Heart right ventricle (tissue), 16 donors: ENCODE results near the gene NKPD1. TPM values are rescaled to one million over a fixed set of nuclear protein-coding genes. Genes with fewer than 3 reads are reported as not detected.

ENCODE experiments used
- ATAC-seq, 8 donors: fragments of 200-7000 bp; cut with Tn5 transposase; one replicate each; pipeline ENCODE4 v1.9.1; 2020; ENCODE audit warnings: mild to moderate bottlenecking in 8 of 8, moderate library complexity in 8 of 8, moderate number of reproducible peaks in 1 of 8
- DNase-seq, 2 donors: peaks; one replicate each; pipeline ENCODE4 v3.0.0-alpha.2; 2020
- H3K27ac ChIP-seq, 10 donors: fragments of 200-600 bp; sonication (generic) in 2 of 10; one replicate each; pipeline versions ENCODE4 v1.5.0 to v1.8.0; 2020 to 2022; ENCODE audit warnings: mild to moderate bottlenecking in 3 of 10
- H3K27me3 ChIP-seq, 7 donors: fragments of 200-600 bp; one replicate each; pipeline ENCODE4 v1.8.0; 2021 to 2022; ENCODE audit warnings: mild to moderate bottlenecking in 2 of 7
- H3K36me3 ChIP-seq, 9 donors: fragments of 200-600 bp; sonication (generic) in 1 of 9; one replicate each; pipeline versions ENCODE4 v1.5.0 to v1.8.0; 2020 to 2022; ENCODE audit warnings: mild to moderate bottlenecking in 2 of 9
- H3K4me1 ChIP-seq, 9 donors: fragments of 200-600 bp; sonication (generic) in 1 of 9; one replicate each; pipeline versions ENCODE4 v1.5.0 to v1.8.0; 2020 to 2022; ENCODE audit warnings: mild to moderate bottlenecking in 4 of 9
- H3K4me3 ChIP-seq, 10 donors: fragments of 200-600 bp; sonication (generic) in 2 of 10; one replicate each; pipeline versions ENCODE4 v1.5.0 to v1.8.0; 2020 to 2022; ENCODE audit warnings: mild to moderate bottlenecking in 7 of 10, moderate library complexity in 2 of 10
- H3K9me3 ChIP-seq, 11 donors: fragments of 200-600 bp in 10 of 11; sonication (generic) in 2 of 11; one replicate each; pipeline versions ENCODE4 v1.5.0 to v1.8.0; 2013 to 2022; ENCODE audit warnings: mild to moderate bottlenecking in 2 of 11, control low read depth in 1 of 11, moderate library complexity in 1 of 11
- WGBS, 2 donors: extraction: QIAGEN DNeasy Blood & Tissue Kit; methylation state at CpG; one replicate each; pipeline ENCODE4 v1.1.7; 2013; ENCODE audit warnings: inconsistent platforms in 1 of 2; 5-methylcytosine and 5-hydroxymethylcytosine counted together
- intact Hi-C, 10 donors: fragments of 100-400 bp; cut with DNase I; formaldehyde crosslinking; loops; one replicate each; pipeline versions ENCODE4 v1.11.1 to v1.14.2; 2022
- polyA plus RNA-seq, 2 donors: library from polyadenylated mRNA; stranded (reverse); fragments of 200-250 nt; gene quantifications; one replicate each; pipeline ENCODE4 v1.2.3, GENCODE V29; 2013
- total RNA-seq, 10 donors: library from RNA; stranded (reverse); fragmentation: NEBNext Ultra II Directional in 3 of 10; extraction: Animal tissue kit (Norgen Biotek cat#: 25700) in 3 of 10; gene quantifications; one replicate each; pipeline versions ENCODE4 v1.2.1 to v1.2.4, GENCODE V29; 2021 to 2023
- TF ChIP-seq, protein P1 (sequence below), 9 donors: fragments of 200-600 bp; sonication (generic) in 2 of 9; IDR thresholded peaks; one replicate each; pipeline versions ENCODE4 v1.5.0 to v1.8.0; 2021 to 2022; ENCODE audit warnings: antibody characterized with exemption in 9 of 9, mild to moderate bottlenecking in 5 of 9, moderate library complexity in 1 of 9
- donor health status: Arrhythmogenic right ventricular cardiomyopathy.
- donor health status: ischemic (EF 13 %, LVEDD 7.1; RV severe dilation, severe dysfunction).
- donor health status: healthy with polysubstance abuse.
- donor health status: DM: no; HTN: yes; CAD: no.
- donor health status: DM: no; HTN: no; CAD: no.
- donor health status: ischemic (EF 25% LVEDD 6.9; RV normal size, moderate dysfunction).
- donor health status: ischemic (EF 25% LVEDD 5.7; RV mildly dilated, moderate dysfunction).
- donor health status: healthy.
- donor health status: DM: yes; HTN: yes; CAD: no.
- donor health status: Ischemic cardiomyopathy.
- donor health status: ischemic (EF 35%, LVEDD 5.7; RV mildly dilated, moderate dysfunction).
- donor health status: nonischemic (EF 11% LVEDD 7.7; RV severe dilation, severe dysfunction).
- donor health status: DM: yes; HTN: yes; CAD: no.
- donor health status: PGD.
- donor health status: ischemic (EF 29% LVEDD 5.4; RV normal size, mild dysfunction).
- donor health status: nonischemic (EF 23%, LVEDD 6.1; RV moderate dilation, normal function).

The NKPD1 gene
- total and polyA plus RNA-seq, 12 donors = 0.06 to 0.09 (median 0.07) TPM; not detected in 7

- DNase-seq = no peak
- TF ChIP-seq, protein P1, sequence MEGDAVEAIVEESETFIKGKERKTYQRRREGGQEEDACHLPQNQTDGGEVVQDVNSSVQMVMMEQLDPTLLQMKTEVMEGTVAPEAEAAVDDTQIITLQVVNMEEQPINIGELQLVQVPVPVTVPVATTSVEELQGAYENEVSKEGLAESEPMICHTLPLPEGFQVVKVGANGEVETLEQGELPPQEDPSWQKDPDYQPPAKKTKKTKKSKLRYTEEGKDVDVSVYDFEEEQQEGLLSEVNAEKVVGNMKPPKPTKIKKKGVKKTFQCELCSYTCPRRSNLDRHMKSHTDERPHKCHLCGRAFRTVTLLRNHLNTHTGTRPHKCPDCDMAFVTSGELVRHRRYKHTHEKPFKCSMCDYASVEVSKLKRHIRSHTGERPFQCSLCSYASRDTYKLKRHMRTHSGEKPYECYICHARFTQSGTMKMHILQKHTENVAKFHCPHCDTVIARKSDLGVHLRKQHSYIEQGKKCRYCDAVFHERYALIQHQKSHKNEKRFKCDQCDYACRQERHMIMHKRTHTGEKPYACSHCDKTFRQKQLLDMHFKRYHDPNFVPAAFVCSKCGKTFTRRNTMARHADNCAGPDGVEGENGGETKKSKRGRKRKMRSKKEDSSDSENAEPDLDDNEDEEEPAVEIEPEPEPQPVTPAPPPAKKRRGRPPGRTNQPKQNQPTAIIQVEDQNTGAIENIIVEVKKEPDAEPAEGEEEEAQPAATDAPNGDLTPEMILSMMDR (IDR thresholded peaks at IDR 0.05) = no peak
- H3K27ac ChIP-seq = no peak overlapping the region
- no peaks in the 10 kb centered on the region for H3K27me3 ChIP-seq
- H3K9me3 ChIP-seq = no peaks in the 10 kb centered on the region
- intact Hi-C loops = no loop called here
- peaks cover 0 to 66% (median 20%) of the 10 kb centered on the region in 9 donors for H3K36me3 ChIP-seq
- peaks cover 1 to 15% (median 10%) of the 10 kb centered on the region in 9 donors for H3K4me1 ChIP-seq
- 95 to 96% methylated on average over 33 of the region's 33 CpGs for WGBS, 2 donors
- no peak for ATAC-seq
- no peak overlapping the region for H3K4me3 ChIP-seq
Measured at GRCh38 chr19:45142016-45142725, 18.6 kb downstream of the NKPD1 start.

DNA sequence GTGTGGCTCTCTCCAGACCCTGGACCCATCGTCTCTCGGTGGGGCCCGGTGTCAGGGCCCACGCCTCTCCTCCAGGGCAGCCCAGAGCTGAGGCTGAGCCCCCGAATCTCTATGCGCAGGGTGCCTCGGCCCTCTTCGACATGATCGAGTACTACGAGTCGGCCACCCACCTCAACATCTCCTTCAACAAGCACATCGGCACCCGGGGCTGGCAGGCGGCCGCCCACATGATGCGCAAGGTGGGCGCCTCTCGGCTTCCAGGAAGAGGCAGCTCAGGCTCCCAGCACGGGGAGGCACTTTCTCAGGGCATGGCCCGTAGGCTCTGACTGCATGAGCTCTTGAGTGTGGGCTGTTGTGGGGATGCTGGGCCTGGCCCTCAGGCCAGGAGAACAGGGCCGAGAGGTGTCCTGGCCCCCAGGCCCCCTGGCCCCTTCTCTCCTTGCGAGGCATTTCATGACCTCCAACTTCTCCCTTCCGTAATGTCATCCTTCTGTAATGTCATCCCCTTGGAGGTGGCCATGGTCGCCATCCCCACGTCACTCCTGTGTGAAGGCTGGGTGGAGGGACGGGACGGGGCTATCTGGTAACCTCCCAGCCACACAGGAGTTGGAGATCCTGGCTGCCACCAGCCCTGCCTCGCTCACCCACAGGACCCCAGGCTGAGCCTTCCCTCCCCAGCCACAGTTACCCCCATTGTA is 19.4 kb downstream of the NKPD1 start:
- ATAC-seq = no peak
- H3K9me3 ChIP-seq = no peaks in the 10 kb centered on the region
- peaks cover 0 to 60% (median 17%) of the 10 kb centered on the region in 9 donors for H3K36me3 ChIP-seq
- intact Hi-C loops = no loop called here
- H3K4me1 ChIP-seq = peaks cover 6 to 23% (median 18%) of the 10 kb centered on the region in 9 donors
- H3K4me3 ChIP-seq = no peak overlapping the region
- no peak for DNase-seq
- H3K27me3 ChIP-seq = no peaks in the 10 kb centered on the region
- TF ChIP-seq, protein P1 (IDR thresholded peaks at IDR 0.05) = no peak
- H3K27ac ChIP-seq = no peak overlapping the region
- 93 to 97% methylated on average over 28 of the region's 28 CpGs for WGBS, 2 donors

- TF ChIP-seq, protein P1 (IDR thresholded peaks at IDR 0.05) = no peak
- WGBS, 2 donors = 95 to 96% methylated on average over 11 of the region's 11 CpGs
- Histone ChIP-seq H3K4me3 (no peak overlapping the region), H3K4me1 (peaks cover 6 to 28% (median 21%) of the 10 kb centered on the region in 9 donors), H3K27ac (no peak overlapping the region), H3K27me3 (no peaks in the 10 kb centered on the region), H3K9me3 (no peaks in the 10 kb centered on the region), H3K36me3 (peaks cover 0 to 51% (median 14%) of the 10 kb centered on the region in 9 donors)
- no peak for ATAC-seq
- DNase-seq = no peak
- intact Hi-C loops = no loop called here
Measured at GRCh38 chr19:45140533-45140932, 20.2 kb downstream of the NKPD1 start.

GRCh38 chr19:45140144-45140503 is 20.7 kb downstream of the NKPD1 start:
- DNase-seq (no peak), ATAC-seq (no peak)
- Histone ChIP-seq H3K27me3 (no peaks in the 10 kb centered on the region), H3K27ac (no peak overlapping the region), H3K36me3 (peaks cover 0 to 47% (median 11%) of the 10 kb centered on the region in 9 donors), H3K4me3 (no peak overlapping the region), H3K9me3 (no peaks in the 10 kb centered on the region), H3K4me1 (peaks cover 6 to 28% (median 21%) of the 10 kb centered on the region in 9 donors)
- 93 to 94% methylated on average over 8 of the region's 8 CpGs for WGBS, 2 donors
- intact Hi-C loops = no loop called here
- TF ChIP-seq, protein P1 (IDR thresholded peaks at IDR 0.05) = no peak
